IMR-90 (cell line): ENCODE measurements around the gene CLEC3B. TPM values are rescaled to one million over a fixed set of nuclear protein-coding genes. Genes with fewer than 3 reads are reported as not detected.
A peak's percentile ranks its signal among the peaks of the same experiment; 100 is the strongest.

Experiments used
- ATAC-seq: fragments of 200-7000 bp; cut with Tn5 transposase; 2 replicates; pipeline ENCODE4 v1.9.1; 2020; ENCODE audit warnings: low read depth, mild to moderate bottlenecking, moderate library complexity
- BruUV-seq: library from RNA; stranded (reverse); fragments of 400-500 nt; replicated peaks from 2 replicates; lab custom pipeline; 2021; lab: Mats Ljungman, UMichigan
- CTCF ChIA-PET: fragments of 300-600 bp; formaldehyde crosslinking; extraction: SDS; loops from one replicate; lab custom pipeline; 2021; ENCODE audit warnings: antibody characterized with exemption; lab: Yijun Ruan, JAX
- POLR2A ChIA-PET: fragments of 300-600 bp; sonication (Branson Sonifier 250); formaldehyde crosslinking; loops from one replicate; lab custom pipeline; 2022; ENCODE audit warnings: antibody characterized with exemption; ENCODE audit not compliant: unreplicated experiment; lab: Charles Lee
- DNase-seq: peaks from one replicate; pipeline ENCODE4 v3.0.0; 2013
- H2AFZ ChIP-seq: replicated peaks from 2 replicates; pipeline ENCODE3; 2013; ENCODE audit warnings: low read length, mild to moderate bottlenecking; ENCODE audit not compliant: poor library complexity
- H2AK5ac ChIP-seq: 2 replicates; pipeline ENCODE4 v1.6.1; 2013; ENCODE audit warnings: low read depth, low read length, inconsistent platforms
- H2AK9ac ChIP-seq: replicated peaks from 2 replicates; pipeline ENCODE3; 2013; ENCODE audit warnings: mild to moderate bottlenecking, low read depth, low read length, moderate library complexity; ENCODE audit not compliant: poor library complexity
- H2BK120ac ChIP-seq: 2 replicates; pipeline ENCODE4 v1.6.1; 2013; ENCODE audit warnings: low read depth, low read length, inconsistent platforms
- H2BK15ac ChIP-seq: 3 replicates; pipeline ENCODE4 v1.6.1; 2013; ENCODE audit warnings: low read depth, low read length, inconsistent platforms
- H2BK20ac ChIP-seq: 2 replicates; pipeline ENCODE4 v1.6.1; 2013; ENCODE audit warnings: low read depth, mild to moderate bottlenecking, inconsistent platforms, low read length, moderate library complexity
- H2BK5ac ChIP-seq: 2 replicates; pipeline ENCODE4 v1.6.1; 2013; ENCODE audit warnings: mild to moderate bottlenecking, low read depth, low read length, inconsistent platforms; ENCODE audit not compliant: poor library complexity, severe bottlenecking
- H3K14ac ChIP-seq: replicated peaks from 2 replicates; pipeline ENCODE4 v1.6.1; 2013; ENCODE audit warnings: low read depth, low read length, inconsistent platforms
- H3K18ac ChIP-seq: 2 replicates; pipeline ENCODE4 v1.6.1; 2013; ENCODE audit warnings: low read depth, low read length, control low read depth
- H3K23ac ChIP-seq: 2 replicates; pipeline ENCODE4 v1.6.1; 2013; ENCODE audit warnings: low read depth, low read length, inconsistent platforms
- H3K27ac ChIP-seq: 2 replicates; pipeline ENCODE4 v1.5.1; 2013; ENCODE audit warnings: mild to moderate bottlenecking, control low read depth, low read length; ENCODE audit not compliant: insufficient read depth
- H3K27me3 ChIP-seq: 2 replicates; pipeline ENCODE4 v1.6.1; 2013; ENCODE audit warnings: low read length; ENCODE audit not compliant: control insufficient read depth, insufficient read depth
- H3K36me3 ChIP-seq: 2 replicates; pipeline ENCODE4 v1.6.1; 2013; ENCODE audit warnings: low read length, mixed read lengths; ENCODE audit not compliant: control insufficient read depth, insufficient read depth
- H3K4ac ChIP-seq: 2 replicates; pipeline ENCODE4 v1.6.1; 2013; ENCODE audit warnings: low read depth, low read length, inconsistent platforms
- H3K4me1 ChIP-seq: 2 replicates; pipeline ENCODE4 v1.6.1; 2013; ENCODE audit warnings: low read length, mixed read lengths; ENCODE audit not compliant: control insufficient read depth, insufficient read depth
- H3K4me2 ChIP-seq: 2 replicates; pipeline ENCODE4 v1.6.1; 2013; ENCODE audit warnings: low read depth, mild to moderate bottlenecking, control low read depth, low read length, moderate library complexity
- H3K4me3 ChIP-seq: 2 replicates; pipeline ENCODE4 v1.5.1; 2013; ENCODE audit warnings: low read depth, mild to moderate bottlenecking, control low read depth, low read length, moderate library complexity; ENCODE audit not compliant: insufficient read depth
- H3K56ac ChIP-seq: 2 replicates; pipeline ENCODE4 v1.6.1; 2013; ENCODE audit warnings: low read length, inconsistent platforms; ENCODE audit not compliant: insufficient read depth; ENCODE audit errors: extremely low read depth
- H3K79me1 ChIP-seq, 2 experiments: 2 replicates each; pipeline ENCODE4 v1.6.1; 2013; ENCODE audit warnings: low read length in 2 of 2, inconsistent platforms in 1 of 2, low read depth in 1 of 2
- H3K9ac ChIP-seq: 2 replicates; pipeline ENCODE4 v1.6.1; 2013; ENCODE audit warnings: low read depth, low read length, control low read depth
- H3K9me1 ChIP-seq: 2 replicates; pipeline ENCODE4 v1.6.1; 2013; ENCODE audit warnings: low read length, inconsistent platforms; ENCODE audit not compliant: insufficient read depth
- H3K9me3 ChIP-seq: 2 replicates; pipeline ENCODE4 v1.6.1; 2013; ENCODE audit warnings: low read length; ENCODE audit not compliant: control insufficient read depth, insufficient read depth
- H4K20me1 ChIP-seq: 2 replicates; pipeline ENCODE4 v1.6.1; 2013; ENCODE audit warnings: low read length, inconsistent platforms; ENCODE audit not compliant: insufficient read depth
- H4K5ac ChIP-seq: 2 replicates; pipeline ENCODE4 v1.6.1; 2013; ENCODE audit warnings: mild to moderate bottlenecking, low read depth, low read length, control low read depth
- H4K8ac ChIP-seq, 2 experiments: 2 replicates each; pipeline ENCODE4 v1.6.1; 2013; ENCODE audit warnings: low read depth in 2 of 2, low read length in 2 of 2, control low read depth in 1 of 2, inconsistent platforms in 1 of 2
- H4K91ac ChIP-seq: 2 replicates; pipeline ENCODE4 v1.6.1; 2013; ENCODE audit warnings: low read depth, low read length, inconsistent platforms; ENCODE audit not compliant: insufficient read depth
- BHLHE40 ChIP-seq: fragments of 150-350 bp; IDR thresholded peaks from 2 replicates; pipeline ENCODE4 v1.6.1; 2016; ENCODE audit warnings: mild to moderate bottlenecking, low read depth, low read length
- CEBPB ChIP-seq: IDR thresholded peaks from 2 replicates; pipeline ENCODE4 v1.6.1; 2012; ENCODE audit warnings: low read depth, low read length, improper control_type of control experiment
- CTCF ChIP-seq: conservative IDR thresholded peaks from 2 replicates; pipeline ENCODE4 v1.5.1; 2012; ENCODE audit warnings: mild to moderate bottlenecking, low read depth, low read length, improper control_type of control experiment
- ELK1 ChIP-seq: fragments of 150-350 bp; IDR thresholded peaks from 2 replicates; pipeline ENCODE4 v1.6.1; 2016; ENCODE audit warnings: low read depth, mild to moderate bottlenecking, low read length, moderate library complexity, borderline replicate concordance
- FOS ChIP-seq: fragments of 150-350 bp; IDR thresholded peaks from 2 replicates; pipeline ENCODE4 v1.6.1; 2016; ENCODE audit warnings: low read depth, low read length
- MAFK ChIP-seq: IDR thresholded peaks from 2 replicates; pipeline ENCODE4 v1.6.1; 2012; ENCODE audit warnings: low read depth, low read length, improper control_type of control experiment
- MAZ ChIP-seq: IDR thresholded peaks from 2 replicates; pipeline ENCODE4 v1.6.1; 2012; ENCODE audit warnings: low read depth, mild to moderate bottlenecking, low read length, improper control_type of control experiment, moderate library complexity, borderline replicate concordance
- MXI1 ChIP-seq: IDR thresholded peaks from 2 replicates; pipeline ENCODE4 v1.6.1; 2012; ENCODE audit warnings: low read depth, mild to moderate bottlenecking, low read length, moderate library complexity, borderline replicate concordance
- NFE2L2 ChIP-seq: fragments of 150-350 bp; IDR thresholded peaks from 2 replicates; pipeline ENCODE4 v1.6.1; 2016; ENCODE audit warnings: low read depth, mild to moderate bottlenecking, low read length
- POLR2A ChIP-seq: IDR thresholded peaks from 2 replicates; pipeline ENCODE4 v1.6.1; 2012; ENCODE audit warnings: mild to moderate bottlenecking, low read depth, low read length
- RAD21 ChIP-seq: IDR thresholded peaks from 2 replicates; pipeline ENCODE4 v1.6.1; 2012; ENCODE audit warnings: low read length, improper control_type of control experiment
- RFX5 ChIP-seq: IDR thresholded peaks from 2 replicates; pipeline ENCODE4 v1.8.0; 2012; ENCODE audit warnings: low read depth, mild to moderate bottlenecking, low read length, moderate library complexity
- SMC3 ChIP-seq: fragments of 150-350 bp; IDR thresholded peaks from 2 replicates; pipeline ENCODE4 v1.6.1; 2016; ENCODE audit warnings: low read depth, mild to moderate bottlenecking, antibody characterized with exemption, low read length, moderate library complexity
- USF2 ChIP-seq: fragments of 150-350 bp; IDR thresholded peaks from 2 replicates; pipeline ENCODE4 v1.6.1; 2017; ENCODE audit warnings: mild to moderate bottlenecking, antibody characterized with exemption, low read length, low read depth
- WGBS, 2 experiments: methylation state at CpG; one replicate each; pipeline versions ENCODE4 v1.1.5 to v1.1.7; 2013; ENCODE audit warnings: missing lambda C conversion rate in 2 of 2; ENCODE audit not compliant: insufficient read length in 1 of 2; ENCODE audit errors: extremely low coverage in 2 of 2; 5-methylcytosine and 5-hydroxymethylcytosine counted together
- dilution Hi-C: fragments of 300-500 bp; cut with HindIII; formaldehyde crosslinking; loops from one replicate; pipeline ENCODE4 v1.14.3; 2018; ENCODE audit warnings: low sequenced_read_pairs; ENCODE audit not compliant: unreplicated experiment
- in situ Hi-C: fragments of 300-500 bp; cut with MboI; formaldehyde crosslinking; loops from 3 replicates; pipeline ENCODE4 v1.14.3; 2019; ENCODE audit warnings: low sequenced_read_pairs, inconsistent platforms, mixed read lengths
- intact Hi-C: fragments of 100-400 bp; cut with micrococcal nuclease; formaldehyde crosslinking; loops from 2 replicates; pipeline ENCODE4 v1.10.0; 2022
- polyA plus RNA-seq, 3 experiments: library from polyadenylated mRNA; depleted of rRNA; stranded (reverse); fragments of >200 nt; gene quantifications; 2 replicates each; pipeline ENCODE4 v1.2.3, GENCODE V29; 2012; ENCODE audit warnings: low replicate concordance in 1 of 3
- total RNA-seq: library from RNA; depleted of rRNA; stranded (reverse); fragments of >200 nt; gene quantifications from 2 replicates; pipeline ENCODE4 v1.2.3, GENCODE V29; 2012

CLEC3B gene
- total and polyA plus RNA-seq, 2 of the 4 experiments (the other 2 are of a cell fraction) = 3.6 to 13.2 TPM

GRCh38 chr3:45055411-45056143 lies 29.5 kb downstream of the CLEC3B start:
- Histone ChIP-seq H2AK9ac (peak overlapping the region; percentile 83), H3K4me2 (peak overlapping the region; percentile 95), H3K36me3 (no peaks in the 10 kb centered on the region), H2BK20ac (peak overlapping the region; percentile 98), H3K27ac (peak overlapping the region; percentile 98), H4K5ac (peak overlapping the region; percentile 100), H3K79me1 (peaks cover 4 to 22% of the 10 kb centered on the region in 2 experiments), H3K4me1 (peaks cover 21% of the 10 kb centered on the region), H4K20me1 (no peaks in the 10 kb centered on the region), H3K9me1 (peaks cover 19% of the 10 kb centered on the region), H3K4me3 (peak overlapping the region; percentile 44; the same call in 1 of the 2 replicates), H2BK15ac (peak overlapping the region; percentile 80), H2BK5ac (peak overlapping the region; percentile 99), H2BK120ac (peak overlapping the region; percentile 99), H3K9me3 (no peaks in the 10 kb centered on the region), H2AFZ (no peak overlapping the region), H3K56ac (peak overlapping the region; percentile 99), H4K8ac (peak overlapping the region; percentile 93 to 97), H4K91ac (peak overlapping the region; percentile 98), H3K23ac (peak overlapping the region; percentile 97), H3K18ac (peak overlapping the region; percentile 100), H2AK5ac (peak overlapping the region; percentile 95), H3K27me3 (no peaks in the 10 kb centered on the region), H3K14ac (peak overlapping the region; percentile 93), H3K9ac (peak overlapping the region; percentile 85), H3K4ac (peak overlapping the region; percentile 98)
- DNase-seq = peak; percentile 96
- TSS peak; percentile 91 for BruUV-seq
- POLR2A ChIA-PET = interaction anchor here (0.6 to 1.4 kb wide), 7 partner anchors 68 to 604 kb away, joined by 3 to 6 read pairs (median 3); no protein-coding TSS in a partner anchor
- CTCF ChIA-PET = interaction anchor here (0.6 to 2.5 kb wide), 8 partner anchors 9 to 155 kb away, joined by 3 to 7 read pairs (median 3); no protein-coding TSS in a partner anchor
- in situ Hi-C loops (loop anchor here (5.0 kb wide), 1 partner anchor 67 kb away; no protein-coding TSS in a partner anchor), intact Hi-C loops (loop anchor here (1.0 to 5.0 kb wide), 4 partner anchors 67 to 452 kb away; no protein-coding TSS in a partner anchor), dilution Hi-C loops (no loop called here)
- ATAC-seq = peak; percentile 68
- no CpG with 5 or more reads among the region's 7 CpGs for WGBS, 2 experiments
- TF ChIP-seq MAFK (0 out of 2 replicates have a peak, but pooled peaks have one; percentile 7), FOS (peak; percentile 71), SMC3 (no peak), RFX5 (no peak), POLR2A (no peak), BHLHE40 (no peak), CTCF (peak; percentile 20; the same call in 1 of the 2 replicates), USF2 (no peak), MXI1 (no peak), NFE2L2 (no peak), ELK1 (no peak), CEBPB (peak; percentile 80), RAD21 (no peak), MAZ (no peak; the same call in 1 of the 2 replicates)
